Left renal pelvis (tissue), 4 donors: ENCODE data around the gene PRKCQ. TPM values are rescaled to one million over a fixed set of nuclear protein-coding genes. Genes with fewer than 3 reads are reported as not detected.
"Not testable (repeated sequence)": the region's sequence is repeated elsewhere in the genome, so short reads cannot be mapped to it uniquely, and the experiment has no call there.

Experiments
- DNase-seq, 4 donors: peaks; one replicate each; pipeline ENCODE4 v3.0.0-alpha.2; 2013; ENCODE audit warnings: low read depth in 4 of 4, low spot score in 3 of 4
- polyA plus RNA-seq, 4 donors: library from polyadenylated mRNA; unstranded; fragments of 120-200 nt; gene quantifications; one replicate each; pipeline ENCODE4 v1.2.1, GENCODE V29; 2013; ENCODE audit not compliant: insufficient read length in 4 of 4

Gene PRKCQ
- polyA plus RNA-seq, 4 donors: 1.6 to 16.4 (median 14.2) TPM

- DNase-seq: no peak
Measured at GRCh38 chr10:6465437-6465836, 114.6 kb downstream of the PRKCQ start.

- no peak for DNase-seq
Measured at GRCh38 chr10:6464862-6465430, 115.1 kb downstream of the PRKCQ start.

GRCh38 chr10:6463366-6463765 lies 116.7 kb downstream of the PRKCQ start:
- no peak for DNase-seq

GRCh38 chr10:6461961-6462360 lies 118.1 kb downstream of the PRKCQ start:
- no peak for DNase-seq

GRCh38 chr10:6460861-6461409 lies 119.1 kb downstream of the PRKCQ start:
- no peak for DNase-seq

GRCh38 chr10:6458814-6459213 lies 121.3 kb downstream of the PRKCQ start:
- DNase-seq: no peak

GRCh38 chr10:6457376-6457775 lies 122.7 kb downstream of the PRKCQ start:
- no peak for DNase-seq

GRCh38 chr10:6456067-6456466 lies 124.0 kb downstream of the PRKCQ start:
- no peak for DNase-seq

GRCh38 chr10:6455592-6455991 lies 124.5 kb downstream of the PRKCQ start:
- no peak for DNase-seq

GRCh38 chr10:6446711-6447110 lies 133.4 kb downstream of the PRKCQ start:
- DNase-seq: no peak

- DNase-seq: no peak
Measured at GRCh38 chr10:6445671-6446316, 134.3 kb downstream of the PRKCQ start.

- not testable (repeated sequence) for DNase-seq
Measured at GRCh38 chr10:6439875-6440274, 140.2 kb downstream of the PRKCQ start.

GRCh38 chr10:6431861-6432260 lies 148.2 kb downstream of the PRKCQ start:
- DNase-seq: no peak

GRCh38 chr10:6431186-6431585 lies 148.9 kb downstream of the PRKCQ start:
- no peak for DNase-seq

- no peak for DNase-seq
Measured at GRCh38 chr10:6430423-6430980, 149.6 kb downstream of the PRKCQ start.

- no peak for DNase-seq
Measured at GRCh38 chr10:6427357-6427959, 152.6 kb downstream of the PRKCQ start.

GRCh38 chr10:6426317-6426716 lies 153.8 kb downstream of the PRKCQ start:
- DNase-seq: no peak

GRCh38 chr10:6423413-6424170 lies 156.5 kb downstream of the PRKCQ start:
- DNase-seq: no peak

- no peak for DNase-seq
Measured at GRCh38 chr10:6423004-6423403, 157.1 kb downstream of the PRKCQ start.

- no peak for DNase-seq
Measured at GRCh38 chr10:6418613-6419216, 161.4 kb downstream of the PRKCQ start.

GRCh38 chr10:6418167-6418566 lies 161.9 kb downstream of the PRKCQ start:
- DNase-seq: no peak
